ENCODE measurements around the gene DSG2.
"Not testable (repeated sequence)": the region's sequence is repeated elsewhere in the genome, so short reads cannot be mapped to it uniquely, and the experiment has no call there.

DSG2 gene

GRCh38 chr18:31503011-31503410 is 5.0 kb downstream of the DSG2 start:
- DNase-seq: no peak

DNA sequence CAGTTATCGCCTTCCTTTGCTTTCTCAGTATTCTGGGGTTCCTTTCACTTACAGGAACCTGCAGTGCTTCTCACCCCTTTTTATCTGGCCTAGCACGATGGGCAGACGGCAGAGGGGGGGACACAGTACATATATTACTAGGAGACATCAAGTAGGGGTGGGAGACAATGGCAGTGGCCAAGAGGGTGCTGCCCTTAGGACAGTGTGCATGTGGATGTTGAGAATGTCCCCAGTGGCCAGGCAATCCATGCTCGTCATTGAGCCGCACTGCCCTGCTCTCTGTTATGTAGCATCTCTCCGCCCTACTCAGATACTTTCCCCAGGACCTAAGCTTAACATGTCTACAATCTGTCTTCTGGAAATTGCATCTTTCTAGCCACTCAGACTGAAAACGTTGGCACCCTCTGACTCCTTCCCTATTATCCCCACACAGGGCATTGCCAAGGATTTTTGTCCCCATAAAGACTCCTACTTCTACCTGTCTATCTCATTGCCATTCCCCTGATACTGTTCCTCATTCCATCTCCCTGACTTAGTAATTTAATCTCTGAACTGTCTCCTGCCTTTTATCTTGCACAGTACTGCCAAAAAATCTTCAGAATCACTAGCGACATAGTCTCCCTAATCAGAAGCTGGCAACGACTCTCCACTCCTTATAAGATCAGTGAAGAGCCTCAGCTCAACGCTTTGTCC is 6.6 kb downstream of the DSG2 start:
- DNase-seq: no peak

DNA sequence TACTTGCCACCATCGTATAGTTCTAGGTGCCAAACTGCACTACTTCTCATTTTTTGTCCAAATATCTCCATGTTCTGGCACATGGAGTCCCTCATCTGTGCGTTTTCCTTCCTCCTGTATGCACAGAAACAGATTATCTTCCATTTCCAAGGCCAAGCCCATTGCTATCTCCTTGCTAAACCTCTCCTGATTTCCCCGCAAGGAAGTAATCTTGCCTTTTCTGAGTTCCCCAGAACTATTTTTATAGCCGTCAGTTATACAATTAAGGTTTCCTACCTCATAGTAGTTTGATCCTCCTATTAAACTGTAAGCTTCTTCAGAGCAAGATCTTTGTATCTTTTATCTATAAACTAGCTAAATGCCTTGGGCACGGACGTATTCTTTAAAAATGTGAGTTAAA is 7.2 kb downstream of the DSG2 start:
- DNase-seq: no peak

DNA sequence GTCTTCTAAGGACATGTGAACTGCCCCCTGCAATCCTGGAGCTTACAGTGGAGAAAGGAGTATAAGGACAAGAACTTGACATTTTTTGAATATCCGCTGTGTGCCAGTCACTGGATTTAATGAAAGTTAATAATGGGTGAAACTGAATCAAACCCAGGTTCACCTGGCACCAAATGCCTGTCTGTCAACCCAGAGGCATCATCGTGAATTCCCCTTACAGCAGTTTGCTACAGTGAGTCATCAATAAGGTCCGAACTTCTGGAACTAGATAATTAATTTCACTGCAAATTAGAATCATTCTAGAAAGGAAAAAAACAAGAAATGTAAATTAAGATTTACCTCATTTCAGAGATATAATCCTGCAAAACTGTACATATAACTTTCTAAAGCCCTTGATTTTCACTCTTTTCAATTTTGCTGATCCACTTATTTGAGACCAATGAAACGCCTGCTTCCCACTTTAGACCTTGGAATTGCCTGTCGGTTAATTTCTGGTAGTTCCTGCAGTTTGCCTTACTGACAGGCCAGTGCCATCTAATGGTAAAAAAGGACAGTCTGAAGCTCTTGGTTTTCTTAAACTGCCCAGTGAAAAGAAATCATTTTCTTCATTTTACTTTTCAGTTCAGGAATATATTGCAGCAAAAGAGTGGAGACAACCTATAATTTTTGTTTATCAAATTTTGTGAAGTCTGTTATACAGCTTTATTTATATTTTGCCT is 8.2 kb downstream of the DSG2 start:
- no peak for DNase-seq

GRCh38 chr18:31507124-31507523 is 9.1 kb downstream of the DSG2 start:
- DNase-seq: not testable (repeated sequence)

DNA sequence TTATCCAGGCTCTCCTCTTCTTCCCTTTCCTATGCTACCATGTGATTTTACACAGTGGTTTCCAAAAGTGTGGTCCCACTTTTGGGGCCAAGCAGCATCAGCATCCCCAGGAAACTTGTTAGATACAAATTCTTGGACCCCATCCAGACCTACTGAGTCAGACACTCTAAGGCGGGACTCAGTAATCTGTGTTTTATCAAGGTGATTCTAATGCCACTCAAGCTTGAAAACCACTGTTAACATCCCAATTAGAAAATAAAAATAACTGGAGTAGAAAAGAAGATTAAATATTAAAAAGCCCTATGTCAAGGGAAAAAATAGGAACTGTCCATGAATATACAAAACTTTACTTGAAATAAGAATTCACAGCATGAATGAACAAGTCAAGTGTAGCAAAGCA is 10.8 kb downstream of the DSG2 start:
- no peak for DNase-seq

DNA sequence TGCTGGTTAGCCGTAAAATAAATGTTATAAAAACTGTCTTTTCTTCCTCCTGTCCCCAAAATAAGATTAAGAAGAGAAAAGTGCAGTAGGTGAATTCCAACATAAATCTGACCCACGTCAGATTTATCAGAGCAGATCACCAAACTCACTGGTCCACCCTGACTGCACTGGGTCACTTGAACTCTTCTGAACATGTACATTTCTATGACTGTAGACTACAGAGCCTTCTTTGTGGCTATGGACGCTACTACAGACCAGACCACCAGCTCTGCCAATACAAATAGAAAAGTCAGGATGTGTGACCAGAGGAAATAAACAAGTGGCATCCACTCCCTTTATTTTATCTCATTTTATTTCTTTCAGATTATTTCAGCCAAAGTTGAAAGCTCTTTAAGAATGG is 11.6 kb downstream of the DSG2 start:
- DNase-seq: no peak

DNA sequence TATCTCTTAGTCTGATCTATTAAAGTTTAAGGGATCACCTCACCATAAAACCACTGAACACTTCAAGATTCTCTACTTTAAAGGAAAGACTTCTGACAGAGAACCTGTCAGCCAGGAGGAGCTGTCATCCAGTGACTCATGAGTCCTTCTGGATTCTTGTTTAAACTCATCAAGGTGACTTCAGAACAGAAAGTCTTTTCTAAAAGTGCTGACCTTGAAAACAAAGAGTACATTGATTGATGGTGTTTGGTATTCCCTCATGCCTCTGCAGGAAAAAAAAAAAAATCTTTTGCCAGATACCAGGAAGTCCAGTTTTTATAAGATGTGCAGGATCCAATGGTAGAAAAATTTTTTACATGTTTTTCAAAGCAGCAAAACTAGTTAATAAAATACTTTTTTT is 12.3 kb downstream of the DSG2 start:
- no peak for DNase-seq

DNA sequence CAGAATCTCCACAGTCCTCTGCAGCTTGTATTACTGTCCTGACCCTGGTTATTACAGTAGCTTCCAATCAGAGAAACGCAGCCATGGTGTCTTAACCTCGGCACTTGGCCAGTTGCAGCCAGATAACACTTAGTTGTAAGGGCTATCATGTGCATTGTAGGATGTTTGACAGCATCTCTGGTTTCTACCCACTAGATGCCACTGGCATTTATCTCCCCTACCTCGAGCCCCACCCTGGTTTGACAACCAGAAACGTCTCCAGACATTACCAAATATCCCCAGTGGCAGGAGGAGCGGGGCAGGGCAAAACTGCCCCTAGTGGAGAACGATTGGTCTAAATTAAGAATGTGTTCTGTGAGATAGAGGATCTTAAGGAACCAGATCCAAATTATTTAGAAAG is 13.1 kb downstream of the DSG2 start:
- DNase-seq: no peak

DNA sequence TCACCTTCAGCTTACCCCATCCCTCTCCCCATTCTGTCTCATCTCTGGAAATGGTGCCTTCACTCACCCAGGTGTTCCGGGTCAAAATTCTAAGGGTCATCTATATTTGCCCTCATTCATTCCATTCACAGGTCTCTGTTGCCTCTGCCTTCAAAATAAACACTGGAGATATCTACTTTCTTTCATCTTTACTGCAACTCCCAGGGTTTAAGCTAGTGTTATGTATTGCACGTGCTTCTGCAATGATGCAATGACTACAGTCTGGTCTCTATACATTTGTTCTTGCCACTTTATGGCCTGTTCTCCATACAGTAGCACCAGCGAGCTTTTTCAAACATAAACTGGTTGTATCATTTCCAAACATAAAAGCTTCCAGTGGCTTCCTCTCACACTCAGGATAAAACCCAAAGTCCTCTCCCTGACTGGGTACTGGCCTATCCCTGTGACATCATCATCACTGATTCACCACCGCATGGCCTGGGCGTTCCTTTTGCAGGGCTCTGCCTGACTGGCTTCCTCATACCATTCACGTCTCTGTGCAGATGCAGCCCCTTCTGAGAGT is 14.3 kb downstream of the DSG2 start:
- DNase-seq: peak; percentile 32

GRCh38 chr18:31513189-31513935 is 15.4 kb downstream of the DSG2 start:
- DNase-seq: peak; percentile 33

- no peak for DNase-seq
These were observed 18.5 kb downstream of the DSG2 start for GRCh38 chr18:31516437-31516836.

DNA sequence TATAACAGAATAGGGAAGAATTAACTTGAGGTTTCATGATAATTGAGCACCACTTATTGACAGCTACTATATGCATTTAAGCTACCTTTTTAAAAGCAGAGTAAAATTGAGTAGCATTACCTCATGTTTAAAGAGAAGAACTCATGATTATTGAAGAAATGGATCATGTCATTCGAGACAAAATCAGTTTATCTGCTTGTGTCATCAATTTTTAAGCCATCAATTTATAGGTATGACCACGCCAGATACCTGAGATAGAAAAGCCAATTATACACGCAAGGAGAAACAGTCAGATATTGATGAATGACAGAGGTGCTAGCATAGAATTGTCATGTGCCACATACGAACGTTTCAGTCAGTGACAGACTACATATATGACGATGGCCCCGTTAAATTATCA is 28.4 kb downstream of the DSG2 start:
- DNase-seq: no peak

DNA sequence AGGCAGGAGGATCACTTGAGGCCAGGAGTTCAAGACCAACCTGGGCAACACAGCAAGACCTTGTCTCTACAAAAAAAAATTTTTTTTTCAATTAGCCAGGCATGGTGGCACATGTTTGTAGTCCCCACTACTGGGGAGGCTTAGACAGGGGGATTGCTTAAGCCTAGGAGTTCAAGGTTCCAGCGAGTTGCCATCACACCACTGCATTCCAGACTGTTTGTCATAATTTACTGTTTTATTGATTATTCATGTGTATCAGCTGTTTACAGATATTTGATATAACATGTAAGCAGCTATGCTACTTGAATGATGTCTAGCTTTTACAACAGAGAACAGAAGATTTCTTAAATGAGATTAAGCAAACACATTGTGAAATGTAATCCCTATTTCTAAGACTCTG is 35.3 kb downstream of the DSG2 start:
- DNase-seq: no peak

DNA sequence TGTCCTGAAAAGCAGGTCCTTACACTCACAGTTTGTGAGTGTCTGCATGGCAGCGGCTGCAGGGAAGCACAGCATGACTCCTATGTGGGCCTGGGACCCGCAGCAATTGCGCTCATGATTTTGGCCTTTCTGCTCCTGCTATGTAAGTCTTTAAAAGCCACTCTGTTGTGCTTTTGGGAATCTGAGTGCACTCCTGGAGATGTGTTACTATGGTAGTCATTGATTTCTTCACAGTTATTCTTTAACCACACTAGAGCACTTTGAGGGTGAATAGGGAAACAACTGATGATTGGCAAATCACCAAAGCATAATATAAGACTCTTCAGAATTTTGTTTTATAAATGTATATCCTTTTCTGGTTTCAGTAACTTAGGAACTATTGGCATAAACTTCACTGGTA is 40.9 kb downstream of the DSG2 start:
- no peak for DNase-seq

DNA sequence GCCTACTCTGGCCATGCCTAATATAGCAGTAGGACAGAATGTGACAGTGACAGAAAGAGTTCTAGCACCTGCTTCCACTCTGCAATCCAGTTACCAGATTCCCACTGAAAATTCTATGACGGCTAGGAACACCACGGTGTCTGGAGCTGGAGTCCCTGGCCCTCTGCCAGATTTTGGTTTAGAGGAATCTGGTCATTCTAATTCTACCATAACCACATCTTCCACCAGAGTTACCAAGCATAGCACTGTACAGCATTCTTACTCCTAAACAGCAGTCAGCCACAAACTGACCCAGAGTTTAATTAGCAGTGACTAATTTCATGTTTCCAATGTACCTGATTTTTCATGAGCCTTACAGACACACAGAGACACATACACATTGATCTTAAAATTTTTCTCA is 48.5 kb downstream of the DSG2 start:
- DNase-seq: no peak

DNA sequence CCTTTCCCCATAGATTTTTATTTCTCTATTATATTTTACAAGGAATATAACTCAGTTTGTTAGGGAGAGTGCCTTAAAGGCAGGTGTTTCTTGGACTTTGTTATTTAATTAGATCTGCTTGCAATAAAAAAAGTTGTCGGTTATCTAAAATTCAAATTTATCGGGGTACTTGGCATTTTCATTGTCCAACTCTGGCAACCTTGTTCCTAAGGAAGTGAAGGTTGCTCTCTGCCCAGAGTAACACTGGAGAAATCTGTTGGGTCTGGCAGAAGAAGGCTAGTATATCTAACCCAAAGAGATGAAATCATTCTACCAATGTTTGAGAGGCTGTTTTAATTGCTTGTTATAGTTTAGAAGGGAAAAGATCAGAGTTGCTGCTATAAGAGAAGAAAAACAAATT is 50.9 kb downstream of the DSG2 start:
- no peak for DNase-seq

DNA sequence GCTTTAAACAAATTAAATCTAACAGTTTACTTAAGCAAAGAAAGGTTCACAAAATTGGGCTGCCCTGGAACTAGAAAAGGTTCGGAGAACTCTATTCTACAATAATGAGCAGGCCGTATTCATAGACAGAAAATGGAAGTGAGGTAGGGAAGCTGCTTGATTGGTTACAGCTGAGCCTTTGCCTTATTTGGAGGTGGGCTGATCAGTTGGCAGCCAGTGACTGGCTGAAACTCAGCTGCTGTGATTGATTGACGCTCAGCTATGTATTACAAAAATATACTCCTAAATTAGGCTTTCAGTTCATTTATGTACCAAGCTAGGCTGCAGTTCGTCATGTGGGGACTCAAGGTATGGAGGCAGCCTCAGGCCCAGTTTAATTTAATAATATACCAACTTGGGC is 51.4 kb downstream of the DSG2 start:
- DNase-seq: no peak

GRCh38 chr18:31551883-31552282 is 53.9 kb downstream of the DSG2 start:
- DNase-seq: no peak

- DNase-seq: no peak
These were observed 55.8 kb downstream of the DSG2 start for GRCh38 chr18:31553800-31554199.

- DNase-seq: no peak
These were observed 56.8 kb downstream of the DSG2 start for GRCh38 chr18:31554776-31555175.

DNA sequence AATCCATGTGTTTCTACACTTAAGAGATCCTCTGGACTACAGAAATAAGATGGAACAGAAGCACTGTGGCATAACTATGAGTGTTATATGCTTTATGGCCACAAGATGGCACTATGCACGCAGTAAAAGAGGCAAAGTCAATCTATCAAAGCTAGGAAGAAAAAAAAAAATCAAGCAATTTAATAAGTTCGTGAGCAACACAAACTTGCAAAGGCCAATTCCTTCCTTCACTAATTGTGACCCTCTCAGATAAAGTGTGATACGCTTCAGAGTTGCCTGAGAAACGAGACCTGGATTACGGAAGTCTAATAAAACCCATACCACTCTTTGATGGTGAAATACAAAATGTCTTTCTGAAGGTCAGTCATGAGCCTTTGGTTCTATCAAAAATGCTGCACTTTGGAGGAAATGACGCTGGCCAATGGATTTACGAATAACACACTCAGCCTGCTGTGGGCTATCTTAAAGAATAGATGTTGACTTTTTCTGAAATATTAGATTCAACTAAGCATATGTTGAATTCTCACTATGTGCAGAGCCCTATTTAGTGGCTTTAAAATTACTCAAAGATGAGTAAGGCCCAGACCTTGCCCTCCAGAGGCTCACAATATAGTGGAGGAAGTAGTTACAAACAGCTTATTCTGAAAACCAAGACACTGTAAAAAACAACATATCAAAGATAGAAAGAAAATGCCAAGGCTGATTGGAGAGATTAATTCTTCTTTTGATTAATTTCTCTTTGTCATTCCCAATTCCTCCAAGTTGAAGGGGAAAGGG is 58.2 kb downstream of the DSG2 start:
- DNase-seq: peak; percentile 35

DNA sequence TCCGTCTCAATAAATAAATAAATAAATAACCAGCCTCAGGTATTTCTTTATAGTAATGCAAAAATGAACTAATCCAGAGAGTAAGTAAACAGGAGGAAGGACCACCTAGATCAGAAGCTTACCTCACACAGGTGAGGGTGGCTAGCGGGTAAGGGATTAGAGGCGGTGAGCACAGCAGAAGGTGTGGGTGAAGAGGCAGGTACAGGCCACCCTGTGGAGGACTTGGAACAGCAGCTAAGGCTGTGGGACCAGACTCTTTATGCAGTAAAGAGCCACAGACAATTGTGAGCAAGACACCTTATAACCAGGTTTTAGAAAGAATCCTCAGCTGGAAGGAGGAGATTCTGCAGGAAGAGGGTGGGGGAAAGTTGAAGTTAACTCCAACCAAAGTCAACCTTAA is 59.5 kb downstream of the DSG2 start:
- DNase-seq: no peak
